ENCODE measurements around the gene TRIM14.

TRIM14 gene

GRCh38 chr9:98159790-98160189 is 40.8 kb upstream of the TRIM14 start:
- Mint-ChIP-seq H3K9me3 (no peaks in the 10 kb centered on the region), H3K27me3 (ENCODE audit: low read depth) (peaks cover 7% of the 10 kb centered on the region), H3K4me3 (no peak overlapping the region), H3K36me3 (ENCODE audit: low read depth) (no peaks in the 10 kb centered on the region), H3K27ac (no peak overlapping the region), H3K4me1 (no peaks in the 10 kb centered on the region)
- TF ChIP-seq CTCF (IDR thresholded peaks at IDR 0.05; ENCODE audit: unreplicated experiment in 3 of 3) = no peak

- Mint-ChIP-seq H3K4me1 (no peaks in the 10 kb centered on the region), H3K27ac (no peak overlapping the region), H3K4me3 (no peak overlapping the region), H3K9me3 (no peaks in the 10 kb centered on the region), H3K27me3 (ENCODE audit: low read depth) (peaks cover 7% of the 10 kb centered on the region), H3K36me3 (ENCODE audit: low read depth) (no peaks in the 10 kb centered on the region)
- no peak for TF ChIP-seq CTCF (IDR thresholded peaks at IDR 0.05; ENCODE audit: unreplicated experiment in 3 of 3)
These were observed 40.3 kb upstream of the TRIM14 start for GRCh38 chr9:98159301-98159700.

- no peaks in the 10 kb centered on the region for H3K36me3 Mint-ChIP-seq (ENCODE audit: low read depth)
- H3K27me3 Mint-ChIP-seq (ENCODE audit: low read depth) = peaks cover 7% of the 10 kb centered on the region
- H3K27ac Mint-ChIP-seq = no peak overlapping the region
- no peaks in the 10 kb centered on the region for H3K4me1 Mint-ChIP-seq
- no peak for TF ChIP-seq CTCF (IDR thresholded peaks at IDR 0.05; ENCODE audit: unreplicated experiment in 3 of 3)
- no peak overlapping the region for H3K4me3 Mint-ChIP-seq
- no peaks in the 10 kb centered on the region for H3K9me3 Mint-ChIP-seq
These were observed 39.2 kb upstream of the TRIM14 start for GRCh38 chr9:98158071-98158831.

- TF ChIP-seq CTCF (IDR thresholded peaks at IDR 0.05; ENCODE audit: unreplicated experiment in 3 of 3) = no peak
- Mint-ChIP-seq H3K4me1 (no peaks in the 10 kb centered on the region), H3K27me3 (ENCODE audit: low read depth) (peaks cover 7% of the 10 kb centered on the region), H3K27ac (no peak overlapping the region), H3K4me3 (no peak overlapping the region), H3K9me3 (no peaks in the 10 kb centered on the region), H3K36me3 (ENCODE audit: low read depth) (no peaks in the 10 kb centered on the region)
These were observed 38.4 kb upstream of the TRIM14 start for GRCh38 chr9:98157372-98157771.

- Mint-ChIP-seq H3K4me3 (no peak overlapping the region), H3K4me1 (no peaks in the 10 kb centered on the region), H3K27me3 (ENCODE audit: low read depth) (peaks cover 2% of the 10 kb centered on the region), H3K36me3 (ENCODE audit: low read depth) (no peaks in the 10 kb centered on the region), H3K27ac (no peak overlapping the region), H3K9me3 (no peaks in the 10 kb centered on the region)
- TF ChIP-seq CTCF (IDR thresholded peaks at IDR 0.05; ENCODE audit: unreplicated experiment in 3 of 3) = no peak
These were observed 35.7 kb upstream of the TRIM14 start for GRCh38 chr9:98154678-98155077.

GRCh38 chr9:98152526-98152925 is 33.5 kb upstream of the TRIM14 start:
- Mint-ChIP-seq H3K27ac (no peak overlapping the region), H3K4me1 (no peaks in the 10 kb centered on the region), H3K9me3 (no peaks in the 10 kb centered on the region), H3K27me3 (ENCODE audit: low read depth) (no peaks in the 10 kb centered on the region), H3K36me3 (ENCODE audit: low read depth) (no peaks in the 10 kb centered on the region), H3K4me3 (no peak overlapping the region)
- TF ChIP-seq CTCF (IDR thresholded peaks at IDR 0.05; ENCODE audit: unreplicated experiment in 3 of 3) = no peak
